HL-60 (cell line): ENCODE measurements around the gene GABBR2.

Experiments
- DNase-seq, 2 experiments: peaks; one replicate each; pipeline ENCODE4 v3.0.0-alpha.2; 2010 to 2020; ENCODE audit warnings: low read depth in 1 of 2, low spot score in 1 of 2
- H3K27ac ChIP-seq: fragments of 250-450 bp; sonication (Bioruptor Pico); replicated peaks from 2 replicates; pipeline ENCODE4 v1.5.1; 2020; ENCODE audit warnings: mild to moderate bottlenecking, moderate library complexity
- H3K27me3 ChIP-seq: fragments of 250-450 bp; sonication (Bioruptor Pico); 2 replicates; pipeline ENCODE4 v1.5.1; 2021; ENCODE audit warnings: mild to moderate bottlenecking, moderate library complexity; ENCODE audit not compliant: insufficient read depth, poor library complexity, severe bottlenecking
- H3K4me3 ChIP-seq: replicated peaks from 2 replicates; pipeline ENCODE4 v1.5.1; 2011; ENCODE audit warnings: mild to moderate bottlenecking, control low read depth, low read length; ENCODE audit not compliant: insufficient read depth
- GABPA ChIP-seq: IDR thresholded peaks from 2 replicates; pipeline ENCODE4 v1.6.1; 2012; ENCODE audit warnings: low read depth
- POLR2AphosphoS5 ChIP-seq: IDR thresholded peaks from 2 replicates; pipeline ENCODE4 v1.6.1; 2012; ENCODE audit warnings: low read depth
- SPI1 ChIP-seq: IDR thresholded peaks from 2 replicates; pipeline ENCODE4 v1.6.1; 2012; ENCODE audit warnings: low read depth, mild to moderate bottlenecking, borderline replicate concordance
- TF ChIP-seq, protein P1 (sequence below): IDR thresholded peaks from 2 replicates; pipeline ENCODE4 v1.6.1; 2012; ENCODE audit warnings: low read depth; ENCODE audit not compliant: insufficient replicate concordance
- TF ChIP-seq, protein P2 (sequence below): IDR thresholded peaks from one replicate; pipeline ENCODE4 v1.5.1; 2011; ENCODE audit warnings: low read length, control low read depth, inconsistent platforms; ENCODE audit not compliant: insufficient read depth

The GABBR2 gene

DNA sequence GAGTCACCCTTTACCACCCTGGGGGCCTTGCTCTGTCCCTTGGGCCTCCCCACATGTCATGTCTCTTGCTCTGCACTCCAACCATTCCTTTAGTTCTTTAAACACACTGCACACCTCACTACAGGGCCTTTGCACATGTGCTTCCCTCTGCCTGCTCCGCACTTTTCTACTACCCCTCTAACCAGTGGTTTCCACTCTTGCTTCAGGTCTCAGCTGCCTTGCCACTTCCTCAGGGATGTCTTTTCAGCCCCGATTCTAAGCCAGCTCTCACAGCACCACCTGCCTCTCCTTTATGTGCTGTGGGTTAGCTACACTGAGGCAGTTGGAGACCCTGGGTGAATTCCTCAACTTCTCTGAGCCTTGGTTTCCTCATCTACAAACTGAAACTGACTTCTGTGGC lies 34.6 kb upstream of the GABBR2 start:
- no peak for TF ChIP-seq GABPA
- TF ChIP-seq, protein P1, sequence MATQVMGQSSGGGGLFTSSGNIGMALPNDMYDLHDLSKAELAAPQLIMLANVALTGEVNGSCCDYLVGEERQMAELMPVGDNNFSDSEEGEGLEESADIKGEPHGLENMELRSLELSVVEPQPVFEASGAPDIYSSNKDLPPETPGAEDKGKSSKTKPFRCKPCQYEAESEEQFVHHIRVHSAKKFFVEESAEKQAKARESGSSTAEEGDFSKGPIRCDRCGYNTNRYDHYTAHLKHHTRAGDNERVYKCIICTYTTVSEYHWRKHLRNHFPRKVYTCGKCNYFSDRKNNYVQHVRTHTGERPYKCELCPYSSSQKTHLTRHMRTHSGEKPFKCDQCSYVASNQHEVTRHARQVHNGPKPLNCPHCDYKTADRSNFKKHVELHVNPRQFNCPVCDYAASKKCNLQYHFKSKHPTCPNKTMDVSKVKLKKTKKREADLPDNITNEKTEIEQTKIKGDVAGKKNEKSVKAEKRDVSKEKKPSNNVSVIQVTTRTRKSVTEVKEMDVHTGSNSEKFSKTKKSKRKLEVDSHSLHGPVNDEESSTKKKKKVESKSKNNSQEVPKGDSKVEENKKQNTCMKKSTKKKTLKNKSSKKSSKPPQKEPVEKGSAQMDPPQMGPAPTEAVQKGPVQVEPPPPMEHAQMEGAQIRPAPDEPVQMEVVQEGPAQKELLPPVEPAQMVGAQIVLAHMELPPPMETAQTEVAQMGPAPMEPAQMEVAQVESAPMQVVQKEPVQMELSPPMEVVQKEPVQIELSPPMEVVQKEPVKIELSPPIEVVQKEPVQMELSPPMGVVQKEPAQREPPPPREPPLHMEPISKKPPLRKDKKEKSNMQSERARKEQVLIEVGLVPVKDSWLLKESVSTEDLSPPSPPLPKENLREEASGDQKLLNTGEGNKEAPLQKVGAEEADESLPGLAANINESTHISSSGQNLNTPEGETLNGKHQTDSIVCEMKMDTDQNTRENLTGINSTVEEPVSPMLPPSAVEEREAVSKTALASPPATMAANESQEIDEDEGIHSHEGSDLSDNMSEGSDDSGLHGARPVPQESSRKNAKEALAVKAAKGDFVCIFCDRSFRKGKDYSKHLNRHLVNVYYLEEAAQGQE = no peak
- TF ChIP-seq SPI1 = peak; percentile 69; the same call in 1 of the 2 replicates
- TF ChIP-seq, protein P2, sequence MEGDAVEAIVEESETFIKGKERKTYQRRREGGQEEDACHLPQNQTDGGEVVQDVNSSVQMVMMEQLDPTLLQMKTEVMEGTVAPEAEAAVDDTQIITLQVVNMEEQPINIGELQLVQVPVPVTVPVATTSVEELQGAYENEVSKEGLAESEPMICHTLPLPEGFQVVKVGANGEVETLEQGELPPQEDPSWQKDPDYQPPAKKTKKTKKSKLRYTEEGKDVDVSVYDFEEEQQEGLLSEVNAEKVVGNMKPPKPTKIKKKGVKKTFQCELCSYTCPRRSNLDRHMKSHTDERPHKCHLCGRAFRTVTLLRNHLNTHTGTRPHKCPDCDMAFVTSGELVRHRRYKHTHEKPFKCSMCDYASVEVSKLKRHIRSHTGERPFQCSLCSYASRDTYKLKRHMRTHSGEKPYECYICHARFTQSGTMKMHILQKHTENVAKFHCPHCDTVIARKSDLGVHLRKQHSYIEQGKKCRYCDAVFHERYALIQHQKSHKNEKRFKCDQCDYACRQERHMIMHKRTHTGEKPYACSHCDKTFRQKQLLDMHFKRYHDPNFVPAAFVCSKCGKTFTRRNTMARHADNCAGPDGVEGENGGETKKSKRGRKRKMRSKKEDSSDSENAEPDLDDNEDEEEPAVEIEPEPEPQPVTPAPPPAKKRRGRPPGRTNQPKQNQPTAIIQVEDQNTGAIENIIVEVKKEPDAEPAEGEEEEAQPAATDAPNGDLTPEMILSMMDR = no peak
- TF ChIP-seq POLR2AphosphoS5 = peak; percentile 34; the same call in 1 of the 2 replicates
- Histone ChIP-seq H3K27ac (no peak overlapping the region), H3K4me3 (no peak overlapping the region)

DNA sequence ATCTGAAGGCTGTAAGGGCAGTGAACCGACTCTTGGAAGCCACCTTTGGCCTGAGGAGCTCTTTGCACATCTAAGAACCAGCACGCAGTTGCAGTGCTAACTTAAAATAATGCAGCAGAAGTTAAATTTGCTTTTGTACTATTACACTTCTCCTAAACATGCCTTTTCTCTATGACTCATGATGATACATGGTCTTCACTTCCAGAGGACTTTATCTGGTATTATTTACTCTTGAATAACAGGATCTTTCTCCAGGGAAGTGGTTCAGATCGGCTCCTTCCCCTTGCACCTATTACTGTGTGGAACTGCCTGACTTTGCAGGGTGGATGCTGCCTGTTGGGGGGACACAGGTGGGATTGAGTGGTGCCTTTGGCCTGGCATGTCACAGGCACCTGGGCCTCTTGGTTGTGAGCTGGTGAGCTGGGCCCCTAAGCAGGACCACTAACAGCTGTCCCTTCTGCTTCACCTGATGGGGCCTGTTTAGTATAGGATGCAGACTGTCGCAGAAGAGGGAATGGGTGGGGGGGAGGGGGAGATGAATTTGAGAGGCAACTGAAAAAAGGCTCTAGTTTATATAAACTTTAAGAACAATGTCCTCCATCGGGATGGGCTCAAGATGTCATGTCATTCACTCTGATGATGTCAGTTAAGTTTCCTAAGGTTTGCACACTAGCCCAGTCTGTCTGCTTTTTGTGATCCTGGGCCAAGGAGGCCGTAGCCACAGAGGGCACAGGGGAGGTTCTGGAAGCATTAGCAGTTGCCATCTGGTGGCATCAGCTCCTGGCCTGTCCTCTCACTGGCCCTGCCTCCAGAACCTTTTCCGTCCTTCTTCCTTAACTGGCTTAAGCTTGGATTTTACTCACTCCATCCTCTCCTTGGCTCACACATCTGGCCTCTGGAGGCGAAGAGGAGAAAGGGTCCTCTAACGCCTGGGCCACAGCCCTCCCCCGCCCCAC lies 33.9 kb upstream of the GABBR2 start:
- TF ChIP-seq POLR2AphosphoS5 (no peak), GABPA (no peak), SPI1 (no peak)
- TF ChIP-seq, protein P2 = no peak
- TF ChIP-seq, protein P1 = no peak
- no peak for DNase-seq
- Histone ChIP-seq H3K27me3 (no peaks in the 10 kb centered on the region), H3K27ac (no peak overlapping the region), H3K4me3 (no peak overlapping the region)

More for the DNA sequence above, 34.6 kb upstream of the GABBR2 start:
- DNase-seq = peak in 1 of 2 experiments; percentile 44
- no peaks in the 10 kb centered on the region for H3K27me3 ChIP-seq

DNA sequence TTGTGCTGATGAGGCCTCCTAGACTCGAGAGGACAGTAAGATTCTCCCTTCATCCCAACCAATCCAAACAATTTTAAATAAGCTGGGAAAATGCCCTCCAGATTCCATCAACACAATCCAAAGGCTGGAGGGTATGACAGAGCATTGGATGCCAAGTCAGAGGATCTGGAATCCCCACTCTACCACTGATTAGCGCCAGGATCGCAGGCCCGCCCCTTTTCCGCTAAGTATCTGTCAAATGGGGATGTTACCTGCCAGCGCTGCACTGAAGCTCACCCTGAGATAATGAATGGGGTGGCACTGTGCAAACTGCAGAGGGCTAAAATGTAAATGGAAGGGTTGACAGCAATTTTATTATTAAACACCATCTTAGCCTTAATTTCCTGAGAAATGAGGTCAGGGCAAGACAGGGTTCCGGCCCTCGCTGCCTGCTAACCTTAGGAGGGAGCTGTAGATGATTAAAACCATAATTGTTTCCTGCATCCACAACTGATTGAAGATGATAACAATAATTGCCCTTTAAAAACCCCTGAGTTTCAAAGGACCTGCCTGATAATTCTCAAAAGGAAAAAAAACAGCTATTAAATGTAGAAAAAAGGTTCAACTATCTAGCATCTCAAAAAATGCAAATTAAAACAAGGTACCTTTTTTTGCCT lies 31.6 kb upstream of the GABBR2 start:
- DNase-seq = no peak
- Histone ChIP-seq H3K27ac (no peak overlapping the region), H3K4me3 (no peak overlapping the region), H3K27me3 (no peaks in the 10 kb centered on the region)
- TF ChIP-seq, protein P1 = no peak
- TF ChIP-seq SPI1 (no peak), POLR2AphosphoS5 (no peak), GABPA (no peak)
- TF ChIP-seq, protein P2 = no peak
